SW 1271 (cell line): Measurements from ENCODE around the gene FAM3A.
A peak's percentile ranks its signal among the peaks of the same experiment; 100 is the strongest.
"Not testable (repeated sequence)": the region's sequence is repeated elsewhere in the genome, so short reads cannot be mapped to it uniquely, and the experiment has no call there.

Source experiments
- DNase-seq, 2 experiments: peaks; one replicate each; lab custom pipeline; 2025; lab: John Stamatoyannopoulos, UW

The FAM3A gene

DNA sequence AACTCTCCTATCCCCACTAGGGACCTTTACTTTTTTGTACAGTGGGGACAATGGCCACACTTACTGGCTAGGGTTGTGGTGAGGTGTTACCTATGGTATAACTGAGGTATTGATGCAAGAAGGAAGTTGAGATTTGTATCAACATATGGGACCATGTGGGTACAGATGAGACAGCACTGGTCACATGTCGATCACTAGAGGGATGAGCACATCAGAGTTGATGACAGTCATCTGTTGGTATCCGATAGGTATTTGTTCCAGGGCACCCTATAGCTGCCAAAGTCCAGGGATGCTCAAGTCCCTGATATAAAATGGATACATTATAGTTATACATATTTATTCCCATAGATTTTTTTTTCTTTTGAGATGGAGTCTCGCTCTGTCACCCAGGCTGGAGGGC, 13.0 kb downstream of the FAM3A start:
- DNase-seq, result no peak

DNA sequence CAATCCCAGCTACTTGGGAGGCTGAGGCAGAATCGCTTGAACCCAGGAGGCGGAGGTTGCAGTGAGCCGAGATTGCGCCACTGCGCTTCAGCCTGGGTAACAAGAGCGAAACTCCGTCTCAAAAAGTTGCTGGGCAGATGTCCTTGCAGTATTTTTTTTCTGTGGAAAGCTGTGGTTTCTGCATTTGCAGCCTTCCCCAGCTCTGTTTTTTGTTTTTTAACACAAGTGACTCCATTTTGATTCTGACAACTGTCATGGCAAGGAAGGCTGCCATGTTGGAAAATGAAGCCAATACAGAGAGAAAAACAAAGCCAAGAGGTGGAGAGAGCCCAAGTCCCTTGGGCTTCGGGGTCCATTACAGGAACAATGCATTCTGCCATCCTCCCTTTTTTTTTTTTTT, 13.9 kb downstream of the FAM3A start:
- DNase-seq, result no peak

DNA sequence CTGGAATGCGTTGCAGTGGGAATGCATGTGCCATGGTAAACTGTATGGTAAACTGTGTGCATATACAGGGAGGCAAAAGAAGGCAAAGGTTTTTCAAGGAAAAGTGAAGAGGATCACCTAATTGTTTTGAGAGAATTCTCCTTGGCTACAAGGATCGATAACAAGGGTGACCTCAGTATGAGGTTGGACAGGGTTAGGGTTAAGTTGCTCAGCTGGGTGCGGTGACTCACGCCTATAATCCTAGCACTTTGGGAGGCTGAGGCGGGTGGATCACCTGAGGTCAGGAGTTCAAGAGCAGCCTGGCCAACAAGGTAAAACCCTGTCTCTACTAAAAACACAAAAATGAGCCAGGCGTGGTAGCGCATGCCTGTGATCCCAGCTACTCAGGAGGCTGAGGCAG, 14.6 kb downstream of the FAM3A start:
- DNase-seq, result not testable (repeated sequence)

DNA sequence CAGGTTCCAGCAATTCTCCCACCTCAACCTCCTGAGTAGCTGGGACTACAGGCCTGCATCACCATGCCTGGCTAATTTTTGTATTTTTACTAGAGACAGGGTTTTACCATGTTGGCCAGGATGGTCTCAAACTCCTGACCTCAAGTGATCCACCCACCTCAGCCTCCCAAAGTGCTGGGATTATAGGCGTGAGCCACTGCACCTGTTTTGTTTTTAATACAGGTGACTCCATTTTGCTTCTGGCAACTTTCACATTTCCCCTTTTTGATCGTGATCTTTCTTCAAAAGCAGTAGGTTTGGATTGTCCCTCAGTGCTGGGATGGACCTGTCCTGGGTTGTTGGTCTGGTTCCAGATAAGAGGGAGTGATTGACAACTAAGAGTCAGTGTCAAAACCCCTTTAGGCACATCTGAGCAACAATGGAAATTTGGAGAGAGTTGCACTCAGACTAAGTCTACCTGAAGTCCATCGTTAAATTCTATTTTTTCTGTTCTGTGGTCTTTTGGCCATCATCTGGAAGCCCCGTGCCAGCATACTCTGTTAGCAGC, 19.4 kb downstream of the FAM3A start:
- not testable (repeated sequence) for DNase-seq

DNA sequence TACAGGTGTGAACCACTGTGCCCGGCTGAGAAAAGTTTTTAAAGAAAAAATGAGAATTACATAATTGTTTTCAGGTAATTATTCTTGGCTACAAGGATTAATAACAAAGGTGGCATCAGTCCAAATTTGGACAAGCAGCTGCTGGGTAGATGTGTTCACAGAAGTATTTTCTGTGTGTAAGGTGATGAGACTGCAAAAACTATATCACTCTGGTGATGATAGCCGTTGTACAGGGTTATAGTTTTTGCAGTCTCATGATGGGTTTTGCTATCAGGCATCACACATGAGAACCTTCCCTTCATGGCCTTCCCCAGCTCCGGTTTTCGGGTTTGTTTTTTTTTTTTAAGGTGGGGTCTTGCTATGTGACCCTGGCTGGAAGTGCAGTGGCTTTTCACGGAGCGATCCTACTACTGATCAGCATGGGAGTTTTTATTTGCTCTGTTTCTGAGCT, 20.5 kb downstream of the FAM3A start:
- no peak for DNase-seq

DNA sequence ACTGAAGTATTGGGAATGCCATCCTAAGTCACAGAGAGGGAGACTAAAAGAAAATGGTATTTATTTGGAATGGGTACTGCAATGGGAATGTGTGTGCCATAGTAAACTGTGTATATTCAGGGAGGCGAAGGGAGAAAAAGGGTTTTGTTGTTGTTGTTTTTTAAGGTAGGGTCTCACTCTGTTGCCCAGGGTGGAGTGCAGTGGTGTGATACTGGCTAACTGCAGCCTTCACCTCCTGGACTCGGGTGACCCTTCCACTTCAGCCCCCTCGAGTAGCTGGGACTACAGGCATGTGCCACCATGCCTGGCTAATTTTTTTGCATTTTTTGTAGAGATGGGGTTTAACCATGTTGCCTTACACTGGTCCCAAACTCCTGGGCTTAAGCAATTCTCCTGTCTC, 21.3 kb downstream of the FAM3A start:
- DNase-seq, result no peak

DNA sequence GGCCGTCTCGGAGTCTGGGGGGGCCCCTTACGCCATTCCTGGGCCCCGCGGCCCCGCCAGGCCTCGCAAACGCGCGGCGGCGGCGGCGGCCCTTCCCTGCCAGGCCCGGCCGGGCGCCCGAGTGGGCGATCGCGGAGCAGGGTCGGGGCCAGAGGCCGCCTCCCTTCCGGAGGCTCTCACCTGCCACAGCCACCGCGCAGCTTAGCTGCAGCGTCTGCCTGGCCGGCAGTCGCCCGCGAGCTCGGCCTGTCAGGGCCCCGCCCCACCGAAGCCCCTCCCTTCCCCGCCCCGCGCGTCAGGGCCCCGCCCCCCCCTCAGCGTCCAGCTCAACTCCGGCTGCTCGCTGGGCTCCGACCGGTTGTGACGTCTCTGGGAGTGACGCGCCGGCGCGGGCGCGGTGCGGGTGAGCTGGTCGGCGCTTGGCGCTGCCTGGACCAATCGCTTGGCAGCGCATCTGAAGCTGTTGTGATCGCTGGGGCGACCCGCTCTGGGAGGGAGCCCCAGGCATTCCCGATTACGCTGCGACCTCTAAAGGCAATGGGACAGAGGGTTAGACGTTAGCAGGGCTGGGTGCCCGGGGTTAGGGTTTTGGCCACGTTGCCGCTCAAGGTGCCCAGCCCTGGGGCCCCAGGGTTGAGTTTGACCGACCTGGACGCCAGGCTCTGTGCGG, 25.5 kb downstream of the FAM3A start, which contains the start of gene SLC10A3:
SLC10A3 (minus strand) TSS at position 216 of the 670 bp plus-strand sequence. CDS start 1,689 bp downstream, outside the sequence.
- DNase-seq, result peak; percentile 75 to 87

DNA sequence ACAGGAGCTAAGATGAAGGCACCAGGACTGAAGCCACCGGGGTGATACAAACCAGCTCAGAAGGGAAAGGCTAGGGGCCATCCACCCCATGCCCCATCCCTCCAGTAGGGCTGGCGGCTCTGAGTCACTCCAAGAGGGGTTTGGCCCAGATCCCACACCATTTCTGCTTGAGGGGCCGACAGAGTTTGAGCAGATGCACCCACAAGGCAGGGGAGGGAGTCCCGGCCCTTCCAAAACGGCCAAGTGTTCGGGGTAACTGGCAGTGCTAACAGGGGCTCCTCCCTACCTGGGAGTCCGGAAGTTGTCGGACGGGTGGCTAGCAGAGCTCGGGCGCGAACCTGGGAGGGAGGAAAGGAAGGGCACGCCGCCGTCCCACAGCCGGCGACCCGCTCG, 26.0 kb downstream of the FAM3A start:
- DNase-seq, result peak in 1 of 2 experiments; percentile 15

DNA sequence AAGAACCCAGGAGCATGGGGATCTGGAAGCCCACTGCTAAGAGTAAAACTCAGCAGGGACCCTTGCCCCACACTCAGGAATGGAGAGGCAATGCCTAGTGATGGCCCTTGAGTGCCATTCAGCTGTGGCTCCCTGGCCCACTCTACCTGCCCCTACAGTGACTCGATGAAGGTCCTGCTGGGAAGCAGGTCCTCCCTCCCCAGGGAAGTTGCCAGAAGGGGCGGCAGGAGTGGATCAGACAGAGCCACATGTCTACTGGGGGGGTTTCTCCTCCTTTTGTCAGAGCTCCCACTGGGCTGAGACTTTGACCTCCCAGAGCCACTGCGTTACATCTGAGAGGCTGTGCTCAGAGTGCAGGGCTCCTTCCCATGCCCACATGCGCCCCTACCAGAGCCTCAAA, 26.9 kb downstream of the FAM3A start:
- DNase-seq, result no peak

DNA sequence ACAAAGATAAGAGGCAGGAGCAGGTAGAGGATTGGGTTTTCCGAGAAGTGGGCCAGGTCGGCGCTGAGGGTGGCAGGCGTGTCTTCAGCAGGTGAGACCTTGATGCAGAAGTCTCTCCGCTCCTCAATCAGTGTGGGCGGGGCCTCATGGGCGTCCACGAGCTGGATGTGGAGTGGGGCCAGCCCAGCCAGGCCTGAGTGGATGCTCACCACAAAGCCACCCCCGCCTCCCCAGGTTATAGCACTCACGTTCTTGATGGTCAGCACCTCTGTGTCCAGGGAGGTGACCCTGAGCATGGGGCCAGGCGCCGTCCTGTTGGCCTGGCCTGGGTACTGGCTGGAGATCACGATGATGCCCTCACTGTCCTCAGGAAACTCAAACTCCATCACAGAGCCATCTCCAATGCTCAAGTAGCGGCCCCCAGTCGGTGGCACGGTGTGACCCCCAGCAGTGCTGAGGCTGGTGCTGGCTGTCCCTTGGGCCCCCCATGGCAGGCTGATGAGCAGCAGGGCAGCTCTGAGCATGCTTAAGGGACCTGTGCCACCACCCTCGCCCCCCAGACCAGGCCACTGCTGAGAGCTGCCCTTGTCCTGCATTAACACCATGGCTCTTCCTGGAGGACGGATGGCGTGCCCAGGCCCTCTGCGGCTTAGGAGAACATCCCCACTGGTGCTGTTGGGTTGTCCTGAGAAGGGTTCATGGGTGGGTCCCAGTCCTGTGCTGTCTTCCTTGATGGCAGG, 27.5 kb downstream of the FAM3A start:
- DNase-seq, result no peak

DNA sequence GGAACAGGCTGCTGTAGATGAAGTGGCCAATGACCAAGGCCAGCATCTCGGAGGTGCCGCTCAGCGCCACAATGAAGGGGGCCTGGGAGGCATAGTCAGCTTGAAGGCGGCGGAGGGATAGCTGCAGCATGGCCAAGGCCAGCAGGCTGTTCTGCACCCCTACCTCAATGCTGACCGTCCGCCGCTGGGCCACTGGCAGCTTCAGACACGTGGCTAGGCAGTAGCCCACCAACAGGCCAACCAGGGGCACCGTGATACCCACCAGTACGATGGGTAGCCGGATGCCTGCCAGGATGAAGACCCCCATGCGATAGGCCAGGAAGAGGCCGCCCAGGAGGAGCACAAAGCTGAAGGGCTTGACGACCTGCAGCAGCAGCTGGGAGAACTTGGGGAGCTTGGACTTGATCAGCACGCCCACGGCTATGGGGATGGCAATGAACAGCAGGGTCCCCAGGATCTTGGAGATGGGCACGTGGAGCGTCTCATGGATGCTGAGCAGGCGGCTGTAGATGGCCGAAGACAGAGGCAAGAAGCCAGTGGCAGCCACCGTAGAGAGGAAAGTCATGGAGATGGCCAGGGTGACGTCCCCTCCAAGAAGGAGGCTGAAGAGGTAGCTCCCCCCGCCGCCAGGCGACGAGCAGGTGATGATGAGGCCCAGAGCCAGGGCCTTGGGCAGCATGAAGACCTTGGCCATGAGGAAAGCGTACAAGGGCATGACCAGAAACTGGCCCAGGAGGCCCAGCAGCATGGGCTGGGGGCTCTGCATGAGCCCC, 28.3 kb downstream of the FAM3A start:
- no peak for DNase-seq

DNA sequence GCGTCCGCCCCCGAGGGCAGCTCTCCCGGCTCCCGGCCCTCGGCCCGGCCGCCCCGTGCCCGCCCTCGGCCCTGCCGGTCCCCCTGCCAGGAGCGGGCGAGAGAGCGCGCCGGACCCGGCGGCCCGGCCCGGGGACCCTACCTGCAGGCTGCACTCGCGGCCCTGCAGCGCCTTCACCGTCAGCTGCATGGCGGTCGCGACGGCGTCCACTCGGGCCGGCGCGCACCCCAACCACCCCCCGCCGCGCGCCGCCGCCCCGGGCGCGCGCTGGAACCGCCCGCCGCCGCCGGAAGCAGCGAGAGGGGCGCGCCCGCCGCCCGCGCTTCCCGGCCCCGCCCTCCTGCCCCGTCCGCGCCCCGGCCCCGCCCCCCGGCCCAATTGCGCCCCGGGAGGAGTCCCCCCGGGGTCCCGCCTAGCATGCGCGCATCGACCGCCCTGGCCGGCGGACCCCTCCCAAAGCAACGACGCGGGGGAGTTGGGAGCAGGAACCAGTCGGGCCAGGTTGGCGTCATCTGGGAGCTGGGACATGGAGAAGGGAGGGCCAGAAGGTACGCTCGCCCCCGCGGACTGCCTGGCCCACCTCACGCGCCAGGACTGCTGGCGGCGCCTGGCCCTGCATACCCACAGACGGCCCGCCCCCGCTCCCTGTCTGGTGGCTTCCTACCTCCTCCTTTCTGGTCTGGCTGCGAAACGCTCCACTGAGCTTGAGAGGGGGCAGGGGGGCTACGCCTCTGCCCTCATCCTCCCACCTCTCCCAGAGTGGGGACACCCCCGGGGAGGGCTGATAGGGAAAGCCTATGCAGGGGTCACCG, 29.4 kb downstream of the FAM3A start, which contains the start of gene UBL4A:
UBL4A (minus strand) TSS at position 220 of the 812 bp plus-strand sequence; CDS start at position 189, 31 bp downstream.
- DNase-seq, result peak in 1 of 2 experiments; percentile 57

DNA sequence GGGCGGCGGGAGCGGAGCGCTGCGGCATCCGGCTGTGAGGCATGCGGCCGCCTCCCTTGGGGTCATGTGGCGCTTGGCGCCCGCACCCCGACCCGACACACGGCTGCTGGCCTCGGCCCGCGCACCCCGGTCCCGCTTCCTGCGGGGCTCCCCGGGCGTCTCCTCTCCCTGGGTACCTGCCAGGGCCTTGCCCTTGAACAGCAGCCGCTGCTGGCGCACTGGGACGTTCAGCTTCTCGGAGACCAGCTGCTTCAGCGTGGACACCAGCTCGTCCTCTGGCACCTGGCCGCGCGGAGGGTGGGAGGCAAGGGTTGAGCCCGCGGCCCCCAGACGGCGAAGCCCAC, 30.0 kb downstream of the FAM3A start:
- no peak for DNase-seq

DNA sequence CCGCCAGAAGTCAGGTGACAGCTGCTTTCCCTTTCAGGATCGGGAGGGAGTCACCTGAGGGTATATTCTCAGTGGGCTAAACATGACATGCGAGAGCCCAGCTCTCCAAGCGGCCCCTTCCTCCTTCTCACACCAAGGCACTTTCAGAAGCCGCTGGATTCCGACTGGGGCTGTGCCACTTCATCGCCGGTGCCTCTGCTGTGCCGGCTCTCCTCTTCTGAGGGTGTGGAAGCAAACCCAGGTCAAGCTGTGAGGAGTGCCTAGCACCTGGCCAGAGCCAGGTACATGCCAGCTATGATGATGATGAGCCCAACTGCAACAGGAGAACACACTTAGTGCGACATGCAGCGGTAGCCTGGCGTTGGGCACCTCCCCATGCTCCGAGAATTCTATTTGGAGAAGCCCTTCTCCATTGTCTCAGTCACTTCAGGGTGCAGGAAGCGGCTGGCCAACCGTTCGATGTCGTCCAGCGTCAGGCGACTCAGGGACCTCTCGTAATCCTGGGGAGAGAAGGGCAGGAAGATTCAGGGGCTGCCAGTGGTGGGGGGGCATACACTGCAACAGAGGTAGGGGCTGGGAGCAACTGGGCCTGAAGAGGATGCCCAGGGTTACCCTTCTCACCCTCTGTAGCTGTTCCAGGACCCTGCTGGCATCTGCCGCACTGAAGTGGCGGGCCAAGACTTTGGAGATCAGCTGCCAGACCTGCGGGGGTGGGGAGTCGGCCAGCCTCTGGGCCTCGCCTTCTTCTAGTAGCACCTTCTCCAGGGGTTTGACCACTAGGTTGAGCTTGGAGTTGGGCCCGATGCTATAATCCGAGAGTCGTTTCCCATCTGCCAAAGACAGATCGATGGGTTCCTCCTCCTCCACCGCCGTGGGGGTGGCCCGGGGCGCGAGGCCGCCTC, 30.6 kb downstream of the FAM3A start:
- no peak for DNase-seq

DNA sequence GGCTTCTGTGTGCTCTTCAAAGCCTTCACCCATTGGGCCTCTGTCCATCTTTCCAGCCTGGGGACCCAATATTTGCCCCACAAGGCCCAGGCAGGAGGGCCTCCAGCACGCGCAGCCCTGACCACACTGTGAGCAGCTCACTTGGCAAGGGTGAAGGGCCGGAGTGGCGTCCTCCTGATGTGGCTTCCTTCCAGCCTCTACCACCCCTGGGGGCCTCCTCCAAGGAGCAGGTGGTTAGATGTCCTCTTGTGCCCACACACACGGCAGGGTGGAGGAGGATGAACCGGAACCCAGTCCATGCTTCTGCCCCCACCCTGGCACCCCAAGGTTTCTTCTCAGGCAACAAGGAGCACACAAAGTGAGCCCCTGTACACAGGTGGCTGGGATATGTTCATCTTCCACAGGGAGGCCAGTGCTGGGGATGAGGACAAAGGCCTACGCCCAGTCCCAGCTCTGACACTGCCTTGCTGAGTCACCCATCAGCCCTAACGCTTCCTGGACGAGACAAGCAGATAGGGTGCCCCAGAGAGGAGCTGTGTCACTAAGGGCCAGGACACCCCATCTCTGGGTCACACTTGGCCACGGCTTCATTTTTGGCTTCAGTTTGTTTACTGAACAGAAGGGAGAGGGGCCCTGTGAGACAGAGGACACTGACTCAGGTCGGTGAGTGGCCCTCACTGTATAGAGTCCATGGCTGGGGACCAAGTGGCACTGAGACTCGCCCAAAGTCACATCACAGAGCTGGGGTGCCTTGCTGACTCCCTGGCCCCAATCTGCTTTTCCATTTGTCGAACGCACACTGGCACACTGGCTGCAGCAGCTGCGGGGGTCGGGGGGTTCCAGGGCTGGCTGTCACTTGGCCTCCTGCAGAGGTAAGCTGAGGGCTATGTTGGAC, 31.5 kb downstream of the FAM3A start:
- DNase-seq, result no peak

DNA sequence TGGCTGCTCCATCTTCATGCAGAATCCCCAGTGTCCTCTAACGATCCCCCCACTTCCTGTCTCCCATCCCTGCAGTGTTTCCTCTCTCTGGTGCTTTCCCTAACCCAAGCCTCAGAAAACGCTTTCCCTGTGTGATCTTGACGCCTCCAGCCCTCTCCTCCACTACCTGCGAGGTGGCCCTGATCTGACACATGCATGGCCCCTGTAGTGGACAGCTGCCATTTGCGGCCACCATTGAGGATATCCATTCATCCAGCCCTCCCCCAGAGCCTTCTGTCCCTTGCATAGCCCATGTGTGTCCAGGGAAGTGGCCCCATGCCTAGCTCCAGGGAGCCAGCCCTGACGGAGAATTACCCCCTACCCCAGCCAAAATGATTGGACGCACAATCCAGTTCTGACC, 32.7 kb downstream of the FAM3A start:
- no peak for DNase-seq

DNA sequence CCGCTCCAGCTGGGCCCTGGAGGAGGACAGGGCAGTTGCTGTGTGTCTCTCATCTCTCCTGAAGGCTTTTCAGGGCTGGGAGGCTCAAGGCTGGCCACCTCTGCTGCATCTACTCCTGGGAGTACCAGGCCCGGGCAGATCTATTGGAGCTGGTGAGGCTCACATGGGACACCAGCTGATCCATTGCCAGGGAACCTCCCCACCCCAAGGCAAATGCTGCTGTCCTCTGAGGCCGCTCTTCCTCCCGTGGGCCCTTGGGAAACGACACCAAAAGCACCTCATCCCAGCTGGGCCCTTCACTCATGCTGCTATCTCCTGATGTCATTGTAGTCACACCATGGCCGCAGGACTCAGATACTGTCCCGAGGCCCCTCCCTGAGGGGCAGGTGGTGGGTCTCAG, 33.2 kb downstream of the FAM3A start:
- no peak for DNase-seq

DNA sequence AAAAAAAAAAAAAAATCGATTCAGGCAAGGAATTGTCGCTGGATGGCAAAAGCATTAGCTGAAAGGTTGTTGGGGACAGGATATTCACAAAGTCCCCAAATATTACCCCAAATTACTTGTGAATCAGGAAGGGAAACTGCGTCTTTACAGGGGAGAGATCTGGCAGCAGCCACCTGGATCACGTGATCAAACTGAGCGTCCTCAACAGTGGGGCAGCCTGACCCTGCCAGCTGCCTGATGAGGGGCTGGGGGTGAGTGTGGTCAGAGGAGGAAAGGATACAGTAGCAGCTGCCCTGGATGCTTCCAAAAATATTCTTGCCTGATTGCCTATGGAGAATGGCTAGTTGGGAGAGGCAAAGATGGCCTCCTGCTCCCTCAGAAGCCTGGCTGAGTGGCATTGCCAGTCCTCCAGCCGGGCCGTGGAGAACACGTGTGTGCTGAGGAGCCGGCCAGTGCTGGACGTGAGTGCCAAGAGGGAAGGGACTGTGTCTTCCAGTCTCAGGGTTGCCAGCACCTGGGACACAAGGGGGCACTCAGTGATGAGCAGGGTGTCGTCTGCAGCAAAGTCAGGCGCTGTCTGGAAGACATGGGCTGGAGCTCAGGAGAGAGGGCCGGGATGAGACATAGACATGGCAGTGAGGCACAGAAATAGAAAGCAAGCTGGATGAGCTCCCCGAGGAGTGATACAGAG, 34.0 kb downstream of the FAM3A start:
- no peak for DNase-seq

DNA sequence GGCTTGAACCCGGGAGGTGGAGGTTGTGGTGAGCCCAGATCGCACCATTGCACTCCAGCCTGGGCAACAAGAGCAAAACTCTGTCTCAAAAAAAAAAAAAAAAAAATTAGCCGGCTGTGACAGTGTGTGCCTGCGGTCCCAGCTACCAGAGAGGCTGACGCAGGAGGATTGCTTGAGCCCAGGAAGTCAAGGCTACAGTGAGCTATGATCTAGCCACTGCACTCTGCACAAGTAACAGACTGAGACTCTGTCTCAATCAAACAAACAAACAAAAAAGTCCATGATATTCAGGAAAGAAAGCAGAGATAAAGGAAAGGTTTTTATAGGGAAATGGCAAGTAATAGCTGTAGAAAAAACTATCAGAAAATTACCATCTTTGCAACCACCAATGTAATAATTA, 34.8 kb downstream of the FAM3A start:
- DNase-seq, result no peak
